OCI-LY1 (cell line): ENCODE data around the gene GADD45A.

Experiments
- EZH2 ChIP-seq: fragments of 200-600 bp; sonication (generic), shearing (Covaris generic); IDR thresholded peaks from 2 replicates; pipeline ENCODE4 v1.8.0; 2017; ENCODE audit warnings: borderline replicate concordance, mixed run types, mild to moderate bottlenecking, antibody characterized with exemption, low read length, moderate library complexity, mixed read lengths
- TF ChIP-seq, protein P1 (sequence below): fragments of 200-600 bp; sonication (generic), shearing (Covaris generic); IDR thresholded peaks from 2 replicates; pipeline ENCODE4 v1.5.1; 2017; ENCODE audit warnings: mild to moderate bottlenecking, antibody characterized with exemption, low read length, moderate library complexity, mixed read lengths

DNA sequence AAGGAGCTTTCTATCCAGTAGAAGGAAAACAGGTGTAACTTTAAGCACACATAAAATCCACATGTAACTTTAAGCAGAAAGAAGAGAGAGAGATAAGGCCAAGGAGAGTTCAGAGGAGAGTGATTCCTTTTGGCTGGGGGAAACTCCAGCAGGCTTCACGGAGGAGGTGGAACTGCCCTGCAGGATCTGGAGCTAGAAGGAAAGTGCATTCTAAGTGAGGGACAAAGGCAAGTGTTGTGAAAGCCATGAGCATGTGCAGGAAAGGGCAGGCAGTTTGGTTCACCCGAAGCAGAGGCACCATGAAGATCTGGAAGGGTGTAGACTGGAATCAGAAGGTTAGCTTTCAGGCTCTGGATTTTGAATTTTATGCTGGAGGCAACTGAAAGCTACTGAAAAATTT lies 46.3 kb downstream of the GADD45A start:
- TF ChIP-seq, protein P1, sequence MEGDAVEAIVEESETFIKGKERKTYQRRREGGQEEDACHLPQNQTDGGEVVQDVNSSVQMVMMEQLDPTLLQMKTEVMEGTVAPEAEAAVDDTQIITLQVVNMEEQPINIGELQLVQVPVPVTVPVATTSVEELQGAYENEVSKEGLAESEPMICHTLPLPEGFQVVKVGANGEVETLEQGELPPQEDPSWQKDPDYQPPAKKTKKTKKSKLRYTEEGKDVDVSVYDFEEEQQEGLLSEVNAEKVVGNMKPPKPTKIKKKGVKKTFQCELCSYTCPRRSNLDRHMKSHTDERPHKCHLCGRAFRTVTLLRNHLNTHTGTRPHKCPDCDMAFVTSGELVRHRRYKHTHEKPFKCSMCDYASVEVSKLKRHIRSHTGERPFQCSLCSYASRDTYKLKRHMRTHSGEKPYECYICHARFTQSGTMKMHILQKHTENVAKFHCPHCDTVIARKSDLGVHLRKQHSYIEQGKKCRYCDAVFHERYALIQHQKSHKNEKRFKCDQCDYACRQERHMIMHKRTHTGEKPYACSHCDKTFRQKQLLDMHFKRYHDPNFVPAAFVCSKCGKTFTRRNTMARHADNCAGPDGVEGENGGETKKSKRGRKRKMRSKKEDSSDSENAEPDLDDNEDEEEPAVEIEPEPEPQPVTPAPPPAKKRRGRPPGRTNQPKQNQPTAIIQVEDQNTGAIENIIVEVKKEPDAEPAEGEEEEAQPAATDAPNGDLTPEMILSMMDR = no peak
- TF ChIP-seq EZH2 = no peak
